ENCODE results near the gene ZNF217. TPM values are rescaled to one million over a fixed set of nuclear protein-coding genes. Genes with fewer than 3 reads are reported as not detected.
"Not testable (repeated sequence)": the region's sequence is repeated elsewhere in the genome, so short reads cannot be mapped to it uniquely, and the experiment has no call there.

ZNF217 gene
- total RNA-seq, result 10 to 100 TPM in 1 of 2 donors, 1 to 10 TPM in 1; 7.6 to 13.8 TPM

DNA sequence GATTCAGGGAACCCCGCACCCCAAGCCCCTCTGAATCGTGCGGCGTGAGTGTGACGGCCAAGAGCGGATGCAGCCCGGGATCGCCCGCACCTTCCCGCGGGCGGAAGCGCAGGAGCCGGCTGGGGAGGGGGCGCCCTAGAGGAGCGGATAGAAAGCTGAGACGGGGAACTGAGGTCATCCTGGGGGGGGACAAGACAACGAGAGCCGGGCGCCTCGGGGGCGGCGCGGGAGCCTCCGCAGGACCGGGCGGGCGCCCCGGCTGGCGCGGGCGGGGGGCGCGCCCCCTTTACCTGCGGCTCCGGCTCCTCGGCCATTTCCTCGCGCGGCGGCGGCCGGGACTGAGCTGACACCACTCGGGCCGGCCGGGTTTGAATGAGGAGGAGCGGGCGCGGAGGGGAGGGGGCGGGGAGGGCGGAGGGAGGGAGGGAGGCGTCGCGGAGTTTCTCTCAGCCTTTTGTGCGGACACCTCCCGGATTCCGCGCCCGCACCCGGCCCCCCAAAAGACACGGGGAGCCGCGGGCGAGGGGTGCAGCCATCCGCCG, at the start of gene ZNF217:
ZNF217 (minus strand) TSS at position 374 of the 542 bp plus-strand sequence. CDS start 11,013 bp downstream, outside the sequence.
- not testable (repeated sequence) for H3K36me3 ChIP-seq, H3K27me3 ChIP-seq, H3K9me3 ChIP-seq
- Histone ChIP-seq H3K27ac (peak within 1 kb of the TSS; percentile 98 to 99), H3K4me1 (peaks cover 0 to 19% of the 10 kb centered on the region in 2 donors), H3K4me3 (peak within 1 kb of the TSS; percentile 90 to 91)
- peak; percentile 77 for DNase-seq (ENCODE audit: low spot score)

DNA sequence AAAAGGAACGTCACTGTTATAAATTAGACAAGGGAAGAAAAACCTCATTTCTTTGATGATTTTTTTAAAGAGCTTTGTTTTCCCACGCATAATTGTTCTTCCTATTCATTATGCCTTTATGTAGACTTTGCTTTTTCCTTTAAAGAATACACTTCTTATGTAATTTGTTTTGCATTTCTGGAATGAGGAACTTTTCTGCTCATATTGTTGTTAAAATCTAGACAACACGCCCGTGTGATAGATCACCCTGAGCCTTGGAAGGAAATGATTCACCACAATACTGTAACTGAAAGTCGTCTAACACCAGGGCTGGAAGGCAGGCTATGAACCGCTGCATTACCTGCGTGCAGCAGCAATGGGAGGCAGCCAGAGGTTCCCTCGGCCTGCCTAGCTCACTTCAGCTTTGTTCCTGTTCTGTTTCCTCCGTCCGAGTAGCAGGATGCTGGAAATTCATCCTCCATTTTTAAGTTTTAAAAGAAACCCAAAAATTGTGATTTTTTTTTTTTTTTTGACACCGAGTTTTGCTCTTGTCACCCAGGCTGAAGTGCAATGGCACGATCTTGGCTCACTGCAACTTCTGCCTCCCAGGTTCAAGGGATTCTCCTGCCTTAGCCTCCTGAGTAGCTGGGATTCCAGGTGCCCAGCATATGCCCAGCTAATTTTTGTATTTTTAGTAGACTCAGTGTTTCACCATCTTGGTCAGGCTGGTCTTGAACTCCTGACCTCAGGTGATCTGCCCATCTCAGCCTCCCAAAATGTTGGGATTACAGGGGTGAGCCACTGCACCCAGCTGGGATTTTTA, 49.6 kb upstream of the ZNF217 start:
- H3K27ac ChIP-seq, result peak overlapping the region; percentile 23 to 58
- H3K9me3 ChIP-seq, result no peaks in the 10 kb centered on the region
- TF ChIP-seq, protein P1, sequence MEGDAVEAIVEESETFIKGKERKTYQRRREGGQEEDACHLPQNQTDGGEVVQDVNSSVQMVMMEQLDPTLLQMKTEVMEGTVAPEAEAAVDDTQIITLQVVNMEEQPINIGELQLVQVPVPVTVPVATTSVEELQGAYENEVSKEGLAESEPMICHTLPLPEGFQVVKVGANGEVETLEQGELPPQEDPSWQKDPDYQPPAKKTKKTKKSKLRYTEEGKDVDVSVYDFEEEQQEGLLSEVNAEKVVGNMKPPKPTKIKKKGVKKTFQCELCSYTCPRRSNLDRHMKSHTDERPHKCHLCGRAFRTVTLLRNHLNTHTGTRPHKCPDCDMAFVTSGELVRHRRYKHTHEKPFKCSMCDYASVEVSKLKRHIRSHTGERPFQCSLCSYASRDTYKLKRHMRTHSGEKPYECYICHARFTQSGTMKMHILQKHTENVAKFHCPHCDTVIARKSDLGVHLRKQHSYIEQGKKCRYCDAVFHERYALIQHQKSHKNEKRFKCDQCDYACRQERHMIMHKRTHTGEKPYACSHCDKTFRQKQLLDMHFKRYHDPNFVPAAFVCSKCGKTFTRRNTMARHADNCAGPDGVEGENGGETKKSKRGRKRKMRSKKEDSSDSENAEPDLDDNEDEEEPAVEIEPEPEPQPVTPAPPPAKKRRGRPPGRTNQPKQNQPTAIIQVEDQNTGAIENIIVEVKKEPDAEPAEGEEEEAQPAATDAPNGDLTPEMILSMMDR (IDR thresholded peaks at IDR 0.05), result no peak
- H3K27me3 ChIP-seq, result no peaks in the 10 kb centered on the region
- H3K36me3 ChIP-seq, result no peaks in the 10 kb centered on the region
- H3K4me1 ChIP-seq, result peaks cover 0 to 9% of the 10 kb centered on the region in 2 donors
- H3K4me3 ChIP-seq, result no peak overlapping the region
- no peak for DNase-seq (ENCODE audit: low spot score)

DNA sequence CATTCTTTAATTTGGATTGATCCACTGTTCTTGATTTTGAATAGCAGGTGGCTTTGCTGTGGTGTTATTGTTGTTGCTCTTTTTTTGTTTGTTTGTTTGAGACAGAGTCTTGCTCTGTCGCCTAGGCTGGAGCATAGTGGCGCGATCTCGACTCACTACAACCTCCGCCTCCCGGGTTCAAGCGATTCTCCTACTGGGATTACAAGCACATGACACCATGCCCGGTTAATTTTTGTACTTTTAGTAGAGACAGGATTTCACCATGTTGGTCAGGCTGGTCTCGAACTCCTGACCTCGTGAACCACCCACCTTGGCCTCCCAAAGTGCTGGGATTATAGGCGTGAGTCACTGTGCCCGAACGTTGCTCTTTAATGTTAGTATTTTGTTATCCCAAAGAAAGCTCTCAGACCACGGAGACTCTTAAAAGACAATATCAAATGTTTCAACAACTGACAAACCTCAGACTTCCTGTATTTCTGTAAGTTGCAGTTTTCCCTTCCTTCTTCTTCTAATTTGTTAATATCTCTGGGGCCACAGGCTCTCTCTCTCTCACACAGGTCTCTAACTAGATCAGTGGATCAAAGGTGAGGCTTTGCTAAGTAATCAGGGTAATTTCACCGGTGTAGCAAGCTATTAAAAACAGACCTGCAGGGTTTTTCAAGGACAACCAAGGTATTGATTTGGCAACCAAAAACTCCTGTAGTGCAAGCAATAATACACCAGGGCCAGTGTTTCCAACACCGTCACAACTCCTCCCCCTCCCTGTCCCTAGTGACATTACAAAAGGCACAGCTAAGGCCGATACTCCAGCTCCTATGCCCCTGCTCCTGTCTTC, 48.8 kb upstream of the ZNF217 start:
- peaks cover 0 to 9% of the 10 kb centered on the region in 2 donors for H3K4me1 ChIP-seq
- peak overlapping the region; percentile 23 to 58 for H3K27ac ChIP-seq
- no peak overlapping the region for H3K4me3 ChIP-seq
- no peaks in the 10 kb centered on the region for H3K36me3 ChIP-seq
- TF ChIP-seq, protein P1 (IDR thresholded peaks at IDR 0.05), result no peak
- DNase-seq (ENCODE audit: low spot score), result no peak
- no peaks in the 10 kb centered on the region for H3K9me3 ChIP-seq
- H3K27me3 ChIP-seq, result no peaks in the 10 kb centered on the region

DNA sequence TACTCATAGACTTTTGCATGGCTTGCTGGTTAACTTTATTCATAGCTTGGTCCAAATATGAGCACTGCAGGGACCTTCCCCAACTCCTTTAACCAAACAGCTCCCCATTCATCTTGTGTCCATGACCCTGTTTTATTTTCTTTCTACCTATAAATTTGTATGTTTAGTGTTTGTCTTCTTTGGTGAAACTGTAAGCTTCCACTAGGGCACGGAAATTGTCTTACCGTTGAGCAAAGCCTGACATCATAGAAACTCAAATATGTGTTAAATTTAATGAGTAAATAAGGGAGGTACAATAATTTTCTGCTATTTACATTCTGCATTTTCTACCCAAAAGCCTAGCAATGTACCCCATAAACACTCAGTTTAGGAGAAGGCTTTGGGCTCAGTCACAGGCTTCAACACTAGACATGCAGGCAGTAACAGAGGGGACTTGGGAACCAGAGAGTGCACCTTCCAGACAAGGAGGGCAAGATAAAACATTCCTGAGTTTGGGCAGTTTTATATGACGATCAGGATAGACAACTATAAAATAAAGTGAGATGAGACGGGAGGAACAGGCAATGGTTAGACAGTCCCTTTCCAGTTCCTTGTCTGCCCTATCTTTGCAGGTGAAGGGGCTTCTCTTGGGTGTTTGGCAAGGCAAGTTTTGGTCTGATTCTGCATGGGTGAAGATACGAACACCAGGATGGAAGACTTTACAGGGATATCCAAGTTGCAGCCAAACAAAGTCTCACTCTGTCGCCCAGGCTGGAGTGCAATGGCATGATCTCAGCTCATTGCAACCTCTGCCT, 46.2 kb upstream of the ZNF217 start:
- Histone ChIP-seq H3K4me1 (peaks cover 0 to 9% of the 10 kb centered on the region in 2 donors), H3K4me3 (no peak overlapping the region), H3K36me3 (no peaks in the 10 kb centered on the region), H3K27ac (no peak overlapping the region), H3K9me3 (no peaks in the 10 kb centered on the region), H3K27me3 (no peaks in the 10 kb centered on the region)
- TF ChIP-seq, protein P1 (IDR thresholded peaks at IDR 0.05), result no peak
- DNase-seq (ENCODE audit: low spot score), result no peak

DNA sequence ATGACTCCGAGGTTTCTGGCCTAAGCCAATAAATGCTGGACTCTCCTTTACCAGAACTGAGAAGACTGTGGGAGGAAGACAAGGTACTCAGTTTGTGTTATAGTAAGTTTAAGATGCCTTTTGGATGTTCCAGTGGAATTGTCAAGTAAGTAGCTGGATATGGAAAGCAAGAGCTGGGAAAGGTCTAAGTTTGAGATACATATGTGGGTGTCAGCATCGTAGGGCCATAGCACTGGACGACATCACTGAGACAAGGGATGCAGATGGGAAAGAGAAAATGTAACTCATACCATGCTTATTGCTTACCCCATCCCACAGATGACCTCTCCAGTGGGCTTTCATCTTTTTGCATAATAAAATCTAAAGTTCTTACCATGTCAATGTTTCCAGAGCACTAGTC, 45.5 kb upstream of the ZNF217 start:
- TF ChIP-seq, protein P1 (IDR thresholded peaks at IDR 0.05), result no peak
- no peaks in the 10 kb centered on the region for H3K27me3 ChIP-seq
- no peak overlapping the region for H3K4me3 ChIP-seq
- DNase-seq (ENCODE audit: low spot score), result no peak
- H3K36me3 ChIP-seq, result no peaks in the 10 kb centered on the region
- H3K9me3 ChIP-seq, result no peaks in the 10 kb centered on the region
- H3K27ac ChIP-seq, result no peak overlapping the region
- peaks cover 0 to 9% of the 10 kb centered on the region in 2 donors for H3K4me1 ChIP-seq

DNA sequence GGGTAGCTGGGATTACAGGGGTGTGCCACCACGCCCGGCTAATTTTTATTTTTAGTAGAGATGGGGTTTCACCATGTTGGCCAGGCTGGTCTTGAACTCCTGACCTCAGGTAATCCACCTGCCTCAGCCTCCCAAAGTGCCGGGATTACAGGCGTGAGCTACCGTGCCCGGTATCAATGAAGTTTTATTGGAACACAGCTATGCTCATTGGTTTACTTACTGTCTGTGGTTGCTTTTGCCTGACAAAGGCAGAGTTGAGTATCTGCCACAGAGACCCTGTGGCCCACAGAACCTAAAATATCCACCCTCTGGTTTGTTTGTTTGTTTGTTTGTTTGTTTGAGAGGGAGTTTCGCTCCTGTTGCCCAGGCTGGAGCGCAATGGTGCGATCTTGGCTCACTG, 43.7 kb upstream of the ZNF217 start:
- not testable (repeated sequence) for H3K27me3 ChIP-seq; H3K4me3 ChIP-seq; H3K9me3 ChIP-seq; DNase-seq (ENCODE audit: low spot score); H3K27ac ChIP-seq; H3K36me3 ChIP-seq; H3K4me1 ChIP-seq

Data from right atrium auricular region (tissue), 2 donors.